Activated B cell treated with CpG ODN at 0.5 μM for 24 hours (primary cell): ENCODE results near the gene SAMD4A. TPM values are rescaled to one million over a fixed set of nuclear protein-coding genes. Genes with fewer than 3 reads are reported as not detected.

Experiments
- ATAC-seq: fragments of 200-7000 bp; cut with Tn5 transposase; one replicate; pipeline ENCODE4 v1.10.0; 2021; ENCODE audit warnings: low read depth, mild to moderate bottlenecking, moderate library complexity
- CTCF ChIA-PET: fragments of 350-600 bp; sonication (Branson Sonifier 250); formaldehyde crosslinking; loops from one replicate; lab custom pipeline; 2021; ENCODE audit warnings: antibody characterized with exemption; lab: Charles Lee
- POLR2A ChIA-PET: fragments of 350-600 bp; sonication (Branson Sonifier 250); formaldehyde crosslinking; loops from one replicate; lab custom pipeline; 2021; ENCODE audit warnings: antibody characterized with exemption; lab: Charles Lee
- DNase-seq: peaks from one replicate; pipeline ENCODE4 v3.0.0; 2022
- H3K27ac Mint-ChIP-seq: one replicate; pipeline ENCODE4 v1.8.0; 2020; ENCODE audit warnings: mixed read lengths
- H3K27me3 Mint-ChIP-seq: one replicate; pipeline ENCODE4 v1.8.0; 2021; ENCODE audit warnings: mixed read lengths
- H3K36me3 Mint-ChIP-seq: one replicate; pipeline ENCODE4 v1.8.0; 2021; ENCODE audit warnings: low read depth, mixed read lengths
- H3K4me1 Mint-ChIP-seq: one replicate; pipeline ENCODE4 v1.8.0; 2021; ENCODE audit warnings: mixed read lengths
- H3K4me3 Mint-ChIP-seq: one replicate; pipeline ENCODE4 v1.8.0; 2020; ENCODE audit warnings: mild to moderate bottlenecking, mixed read lengths
- H3K9me3 Mint-ChIP-seq: one replicate; pipeline ENCODE4 v1.8.0; 2020; ENCODE audit warnings: mixed read lengths
- intact Hi-C: fragments of 100-400 bp; cut with micrococcal nuclease; formaldehyde crosslinking; loops from one replicate; pipeline ENCODE4 v1.15.1; 2024
- total RNA-seq: library from RNA; stranded (reverse); gene quantifications from 2 replicates; pipeline ENCODE4 v1.2.3, GENCODE V29; 2022
- TF ChIP-seq, protein P1 (sequence below): fragments of 200-600 bp; IDR thresholded peaks from one replicate; pipeline ENCODE4 v1.8.0; 2022; ENCODE audit warnings: antibody characterized with exemption, mild to moderate bottlenecking

The SAMD4A gene
- total RNA-seq, 1 donor from 2014 or later, result 8.7 TPM

DNA sequence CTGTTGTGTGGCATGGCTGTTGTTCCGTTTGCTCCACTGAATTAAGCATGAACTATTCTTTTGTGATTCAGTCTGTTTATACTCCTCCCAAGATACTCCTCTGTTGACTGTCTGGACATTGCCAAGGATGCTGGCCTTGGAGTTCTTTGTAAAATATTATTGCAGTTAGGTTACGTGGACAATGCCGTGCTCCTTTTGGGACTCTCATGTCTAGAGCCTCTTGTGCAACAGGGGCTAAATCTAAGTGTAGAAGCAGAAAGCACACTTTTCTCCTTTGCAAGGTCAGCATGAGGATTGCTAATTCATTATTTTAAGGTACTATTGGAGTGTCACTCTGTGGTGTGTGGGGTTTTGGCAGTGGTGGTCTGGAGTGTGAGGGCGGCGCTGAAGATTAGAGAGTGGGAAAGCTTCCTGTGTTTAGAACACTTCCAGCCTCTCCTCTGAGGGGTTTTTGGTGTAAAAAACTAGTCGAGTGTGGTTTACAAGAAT lies 125.4 kb downstream of the SAMD4A start:
- POLR2A ChIA-PET, result no interaction called here
- Mint-ChIP-seq H3K4me3 (no peak overlapping the region), H3K36me3 (no peaks in the 10 kb centered on the region), H3K27ac (no peak overlapping the region), H3K9me3 (no peaks in the 10 kb centered on the region), H3K4me1 (no peaks in the 10 kb centered on the region), H3K27me3 (no peaks in the 10 kb centered on the region)
- ATAC-seq (no peak), DNase-seq (no peak)
- intact Hi-C loops, result no loop called here
- TF ChIP-seq, protein P1, sequence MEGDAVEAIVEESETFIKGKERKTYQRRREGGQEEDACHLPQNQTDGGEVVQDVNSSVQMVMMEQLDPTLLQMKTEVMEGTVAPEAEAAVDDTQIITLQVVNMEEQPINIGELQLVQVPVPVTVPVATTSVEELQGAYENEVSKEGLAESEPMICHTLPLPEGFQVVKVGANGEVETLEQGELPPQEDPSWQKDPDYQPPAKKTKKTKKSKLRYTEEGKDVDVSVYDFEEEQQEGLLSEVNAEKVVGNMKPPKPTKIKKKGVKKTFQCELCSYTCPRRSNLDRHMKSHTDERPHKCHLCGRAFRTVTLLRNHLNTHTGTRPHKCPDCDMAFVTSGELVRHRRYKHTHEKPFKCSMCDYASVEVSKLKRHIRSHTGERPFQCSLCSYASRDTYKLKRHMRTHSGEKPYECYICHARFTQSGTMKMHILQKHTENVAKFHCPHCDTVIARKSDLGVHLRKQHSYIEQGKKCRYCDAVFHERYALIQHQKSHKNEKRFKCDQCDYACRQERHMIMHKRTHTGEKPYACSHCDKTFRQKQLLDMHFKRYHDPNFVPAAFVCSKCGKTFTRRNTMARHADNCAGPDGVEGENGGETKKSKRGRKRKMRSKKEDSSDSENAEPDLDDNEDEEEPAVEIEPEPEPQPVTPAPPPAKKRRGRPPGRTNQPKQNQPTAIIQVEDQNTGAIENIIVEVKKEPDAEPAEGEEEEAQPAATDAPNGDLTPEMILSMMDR, result no peak
- CTCF ChIA-PET, result no interaction called here

DNA sequence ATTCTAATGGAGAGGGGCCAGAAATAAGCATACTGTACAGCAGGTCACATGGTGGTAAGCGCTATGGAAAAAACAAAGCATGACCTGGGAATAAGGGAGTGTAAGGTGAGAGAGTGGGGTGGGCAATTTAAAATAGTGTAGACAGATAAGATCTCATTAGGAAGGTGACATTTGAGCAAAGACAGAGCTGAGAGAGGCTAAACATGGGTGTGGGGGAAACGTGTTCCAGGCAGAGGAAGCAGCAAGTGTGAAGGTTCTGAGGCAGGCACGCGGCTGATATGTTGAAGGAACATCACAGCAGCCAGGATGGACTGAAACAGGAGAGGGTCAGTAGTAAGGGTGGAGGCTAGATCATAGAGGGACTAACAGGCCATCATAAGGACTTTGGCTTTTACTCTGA lies 126.8 kb downstream of the SAMD4A start:
- ChIA-PET CTCF (no interaction called here), POLR2A (no interaction called here)
- Mint-ChIP-seq H3K9me3 (no peaks in the 10 kb centered on the region), H3K36me3 (no peaks in the 10 kb centered on the region), H3K4me3 (no peak overlapping the region), H3K27me3 (no peaks in the 10 kb centered on the region), H3K4me1 (no peaks in the 10 kb centered on the region), H3K27ac (no peak overlapping the region)
- TF ChIP-seq, protein P1, result no peak
- intact Hi-C loops, result no loop called here
- no peak for DNase-seq
- ATAC-seq, result no peak

DNA sequence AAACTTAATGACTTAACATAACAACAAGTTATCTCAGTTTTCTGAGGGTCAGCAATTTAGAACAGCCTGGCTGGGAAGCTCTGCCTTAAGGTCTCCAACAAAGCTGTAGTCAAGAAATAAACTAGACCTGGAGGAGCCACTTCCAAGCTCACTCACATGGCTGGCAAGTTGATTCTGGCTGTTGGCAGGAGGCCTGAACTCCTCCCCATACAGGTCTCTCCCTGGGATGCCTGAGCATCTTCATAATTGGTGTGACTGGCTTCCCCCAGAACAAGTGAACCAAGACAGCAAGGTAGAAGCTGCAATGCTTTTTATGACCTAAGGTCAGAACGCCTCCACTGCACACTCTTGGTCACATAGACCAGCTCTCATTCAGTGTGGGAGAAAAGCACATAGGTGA lies 128.3 kb downstream of the SAMD4A start:
- CTCF ChIA-PET, result interaction anchor here (2.0 kb wide), 1 partner anchor 131 kb away, joined by 4 read pairs; no protein-coding TSS in a partner anchor
- intact Hi-C loops, result no loop called here
- H3K27ac Mint-ChIP-seq, result no peak overlapping the region
- no peak for DNase-seq
- H3K9me3 Mint-ChIP-seq, result no peaks in the 10 kb centered on the region
- POLR2A ChIA-PET, result no interaction called here
- ATAC-seq, result no peak
- no peaks in the 10 kb centered on the region for H3K4me1 Mint-ChIP-seq
- H3K27me3 Mint-ChIP-seq, result no peaks in the 10 kb centered on the region
- TF ChIP-seq, protein P1, result no peak
- no peaks in the 10 kb centered on the region for H3K36me3 Mint-ChIP-seq
- no peak overlapping the region for H3K4me3 Mint-ChIP-seq

DNA sequence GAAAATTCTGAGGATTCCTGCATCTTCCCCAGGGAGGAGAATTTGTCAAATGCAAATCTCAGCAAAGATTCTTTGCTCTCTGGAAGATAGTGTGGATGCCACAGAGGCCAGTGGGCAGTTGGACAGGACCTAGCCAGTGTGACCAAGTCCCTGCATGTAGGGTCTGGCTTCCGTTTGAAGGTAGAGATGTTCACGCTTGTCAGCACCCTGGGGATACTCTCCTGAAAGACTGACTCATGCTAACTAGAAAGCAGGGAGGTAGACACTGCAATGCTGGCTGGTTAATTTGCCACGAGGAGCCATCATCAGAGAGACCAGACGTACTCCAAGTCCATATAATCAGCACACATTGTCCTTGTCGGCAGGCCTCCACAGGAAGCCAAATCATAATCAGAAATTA lies 130.1 kb downstream of the SAMD4A start:
- Mint-ChIP-seq H3K27me3 (no peaks in the 10 kb centered on the region), H3K36me3 (peaks cover under 1% of the 10 kb centered on the region), H3K27ac (no peak overlapping the region), H3K9me3 (no peaks in the 10 kb centered on the region), H3K4me1 (no peaks in the 10 kb centered on the region), H3K4me3 (no peak overlapping the region)
- ATAC-seq, result no peak
- intact Hi-C loops, result no loop called here
- POLR2A ChIA-PET, result no interaction called here
- no peak for DNase-seq
- CTCF ChIA-PET, result no interaction called here
- TF ChIP-seq, protein P1, result no peak

DNA sequence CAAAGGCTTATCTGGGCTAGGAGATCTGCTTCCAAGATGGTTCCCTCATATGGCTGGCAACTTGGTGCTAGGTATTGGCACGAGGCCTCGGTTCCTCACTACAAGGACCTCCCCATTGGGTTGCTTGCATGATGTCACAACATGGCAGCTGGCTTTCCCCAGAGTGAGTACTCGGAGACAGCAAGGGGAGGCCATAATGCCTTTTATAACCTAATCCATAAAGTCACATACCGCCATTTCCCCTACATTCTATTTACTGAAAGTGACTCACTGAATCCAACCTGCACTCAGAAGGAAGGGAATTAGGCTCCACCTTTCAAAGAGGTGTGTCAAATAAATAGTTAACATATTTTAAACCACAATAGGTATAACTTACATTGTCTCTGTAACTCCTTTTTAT lies 130.9 kb downstream of the SAMD4A start:
- H3K27me3 Mint-ChIP-seq, result no peaks in the 10 kb centered on the region

More for the DNA sequence above, 130.9 kb downstream of the SAMD4A start:
- ATAC-seq (no peak), DNase-seq (no peak)
- POLR2A ChIA-PET, result no interaction called here
- intact Hi-C loops, result no loop called here
- Mint-ChIP-seq H3K27ac (no peak overlapping the region), H3K9me3 (no peaks in the 10 kb centered on the region), H3K36me3 (peaks cover 6% of the 10 kb centered on the region), H3K4me3 (no peak overlapping the region), H3K4me1 (no peaks in the 10 kb centered on the region)
- CTCF ChIA-PET, result no interaction called here
- TF ChIP-seq, protein P1, result no peak
